Transverse colon (tissue), 4 donors: ENCODE measurements around the gene GSTP1.
"Not testable (repeated sequence)": the region's sequence is repeated elsewhere in the genome, so short reads cannot be mapped to it uniquely, and the experiment has no call there.

ENCODE experiments used
- EP300 ChIP-seq: sonication (generic); formaldehyde crosslinking; IDR thresholded peaks from one replicate; pipeline ENCODE4 v1.6.1; 2017; ENCODE audit warnings: antibody characterized with exemption, low read depth
- POLR2A ChIP-seq: fragments of 450-650 bp; IDR thresholded peaks from one replicate; pipeline ENCODE4 v1.6.1; 2016; ENCODE audit warnings: antibody characterized with exemption, mild to moderate bottlenecking, moderate library complexity
- POLR2AphosphoS5 ChIP-seq, 3 donors: sonication (generic); formaldehyde crosslinking; IDR thresholded peaks; one replicate each; pipeline ENCODE4 v1.6.1; 2016; ENCODE audit warnings: antibody characterized with exemption in 3 of 3
- TF ChIP-seq, protein P1 (sequence below), 5 experiments: fragments of 200-600 bp in 3 of 5; fragments of 450-650 bp in 2 of 5; sonication (generic) in 3 of 5; IDR thresholded peaks; 1 replicate in 2 of 5; 2 replicates in 3 of 5; pipeline ENCODE4 v1.5.1; 2016 to 2017; ENCODE audit warnings: antibody characterized with exemption in 5 of 5, inconsistent platforms in 3 of 5, mild to moderate bottlenecking in 2 of 5, moderate library complexity in 1 of 5

DNA sequence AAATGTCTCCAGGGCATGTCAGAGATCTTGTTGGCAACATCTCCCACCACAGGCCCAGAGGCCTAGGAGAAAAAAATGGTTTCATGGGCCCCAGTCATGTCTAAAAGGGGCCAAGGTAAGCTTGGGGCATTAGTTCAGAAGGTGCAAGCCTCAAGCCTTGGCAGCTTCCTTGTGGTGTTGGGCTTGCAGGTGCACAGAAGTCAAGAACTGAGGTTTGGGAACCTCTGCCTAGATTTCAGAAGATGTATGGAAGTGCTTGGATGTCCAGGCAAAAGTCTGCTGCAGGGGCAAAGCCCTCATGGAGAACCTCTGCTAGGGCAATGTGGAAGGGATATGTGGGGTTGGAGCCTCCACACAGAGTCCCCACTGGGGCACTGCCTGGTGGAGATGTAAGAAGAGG is 31.9 kb upstream of the GSTP1 start:
- TF ChIP-seq POLR2AphosphoS5 (IDR thresholded peaks at IDR 0.05); POLR2A; EP300: not testable (repeated sequence)
- TF ChIP-seq, protein P1, sequence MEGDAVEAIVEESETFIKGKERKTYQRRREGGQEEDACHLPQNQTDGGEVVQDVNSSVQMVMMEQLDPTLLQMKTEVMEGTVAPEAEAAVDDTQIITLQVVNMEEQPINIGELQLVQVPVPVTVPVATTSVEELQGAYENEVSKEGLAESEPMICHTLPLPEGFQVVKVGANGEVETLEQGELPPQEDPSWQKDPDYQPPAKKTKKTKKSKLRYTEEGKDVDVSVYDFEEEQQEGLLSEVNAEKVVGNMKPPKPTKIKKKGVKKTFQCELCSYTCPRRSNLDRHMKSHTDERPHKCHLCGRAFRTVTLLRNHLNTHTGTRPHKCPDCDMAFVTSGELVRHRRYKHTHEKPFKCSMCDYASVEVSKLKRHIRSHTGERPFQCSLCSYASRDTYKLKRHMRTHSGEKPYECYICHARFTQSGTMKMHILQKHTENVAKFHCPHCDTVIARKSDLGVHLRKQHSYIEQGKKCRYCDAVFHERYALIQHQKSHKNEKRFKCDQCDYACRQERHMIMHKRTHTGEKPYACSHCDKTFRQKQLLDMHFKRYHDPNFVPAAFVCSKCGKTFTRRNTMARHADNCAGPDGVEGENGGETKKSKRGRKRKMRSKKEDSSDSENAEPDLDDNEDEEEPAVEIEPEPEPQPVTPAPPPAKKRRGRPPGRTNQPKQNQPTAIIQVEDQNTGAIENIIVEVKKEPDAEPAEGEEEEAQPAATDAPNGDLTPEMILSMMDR (IDR thresholded peaks at IDR 0.05), result not testable (repeated sequence)
